Activated CD8-positive, alpha-beta memory T cell treated with anti-CD3 and anti-CD28 coated beads, Interleukin-2, amount 50 U/mL, for 48 hours (primary cell): ENCODE data around the gene NAALAD2.
"Not testable (repeated sequence)": the region's sequence is repeated elsewhere in the genome, so short reads cannot be mapped to it uniquely, and the experiment has no call there.

Source experiments
- DNase-seq: peaks from one replicate; pipeline ENCODE4 v3.0.0-alpha.2; 2020

The NAALAD2 gene

DNA sequence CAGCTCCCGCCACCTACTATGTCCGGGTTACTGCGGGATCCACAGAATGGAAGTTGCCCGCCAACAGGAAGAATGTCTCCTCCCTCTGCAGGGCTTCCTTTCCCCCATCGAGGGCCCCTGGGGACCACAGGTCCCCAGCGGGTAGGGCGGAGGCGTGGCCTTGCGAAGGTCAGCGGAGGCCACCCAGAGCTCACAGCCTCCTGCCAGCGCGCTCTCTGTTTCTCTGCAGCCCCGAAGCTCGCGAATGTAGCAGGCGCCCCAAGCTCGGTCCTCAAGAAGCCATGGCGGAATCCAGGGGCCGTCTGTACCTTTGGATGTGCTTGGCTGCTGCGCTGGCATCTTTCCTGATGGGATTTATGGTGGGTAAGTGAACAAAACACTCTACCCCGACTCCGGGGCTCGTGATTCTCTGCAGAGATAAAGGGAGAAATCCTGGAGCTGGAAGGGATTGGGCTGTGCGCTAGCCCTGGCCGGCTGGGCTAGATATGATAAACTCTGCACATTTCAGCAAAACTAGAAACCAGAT is at the start of gene NAALAD2:
TSS of gene NAALAD2 (plus strand) at position 186 of the 526 bp plus-strand sequence. CDS start at position 282, 96 bp downstream.
- DNase-seq: no peak

DNA sequence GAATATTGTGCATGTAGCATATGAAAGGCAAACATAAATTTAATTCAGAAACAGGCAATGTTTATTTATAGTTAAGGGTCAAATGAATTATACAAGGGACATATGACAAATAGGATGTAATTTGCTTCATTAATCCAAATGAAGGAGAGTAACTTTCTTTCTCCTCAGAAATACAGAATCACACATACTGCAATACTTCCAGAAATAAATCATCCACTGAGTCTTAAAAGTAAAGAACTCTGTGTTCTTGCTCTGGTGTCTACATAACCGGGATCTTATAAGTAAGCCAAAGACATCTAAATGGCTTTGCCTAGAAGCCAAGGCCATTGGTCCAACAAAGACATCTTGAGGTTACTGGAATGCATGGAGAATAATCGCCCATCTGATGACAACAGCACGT is 48.8 kb upstream of the NAALAD2 start, which contains the start of gene UBTFL1:
TSS of gene UBTFL1 (plus strand) at position 301 of the 400 bp plus-strand sequence. CDS start at position 301, 0 bp downstream.
- DNase-seq: not testable (repeated sequence)

DNA sequence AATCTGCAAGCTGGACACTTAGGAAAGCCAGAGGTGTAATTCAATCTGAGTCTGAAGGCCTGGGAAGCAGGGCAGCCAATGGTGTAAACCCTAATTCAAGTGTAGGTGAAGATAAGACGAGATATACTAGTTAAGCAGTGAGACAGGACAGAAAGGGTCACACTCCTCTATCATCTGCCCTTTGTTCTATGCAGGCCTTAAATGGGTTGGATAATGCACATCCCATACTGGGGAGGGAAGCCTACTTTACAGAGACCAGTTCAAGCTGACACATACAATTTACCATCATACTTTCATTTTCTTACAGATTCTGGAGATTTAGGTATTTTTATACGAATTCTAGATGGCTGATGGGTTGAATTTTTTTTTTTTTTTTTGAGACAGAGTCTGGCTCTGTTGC is 45.7 kb upstream of the NAALAD2 start:
- DNase-seq: not testable (repeated sequence)

DNA sequence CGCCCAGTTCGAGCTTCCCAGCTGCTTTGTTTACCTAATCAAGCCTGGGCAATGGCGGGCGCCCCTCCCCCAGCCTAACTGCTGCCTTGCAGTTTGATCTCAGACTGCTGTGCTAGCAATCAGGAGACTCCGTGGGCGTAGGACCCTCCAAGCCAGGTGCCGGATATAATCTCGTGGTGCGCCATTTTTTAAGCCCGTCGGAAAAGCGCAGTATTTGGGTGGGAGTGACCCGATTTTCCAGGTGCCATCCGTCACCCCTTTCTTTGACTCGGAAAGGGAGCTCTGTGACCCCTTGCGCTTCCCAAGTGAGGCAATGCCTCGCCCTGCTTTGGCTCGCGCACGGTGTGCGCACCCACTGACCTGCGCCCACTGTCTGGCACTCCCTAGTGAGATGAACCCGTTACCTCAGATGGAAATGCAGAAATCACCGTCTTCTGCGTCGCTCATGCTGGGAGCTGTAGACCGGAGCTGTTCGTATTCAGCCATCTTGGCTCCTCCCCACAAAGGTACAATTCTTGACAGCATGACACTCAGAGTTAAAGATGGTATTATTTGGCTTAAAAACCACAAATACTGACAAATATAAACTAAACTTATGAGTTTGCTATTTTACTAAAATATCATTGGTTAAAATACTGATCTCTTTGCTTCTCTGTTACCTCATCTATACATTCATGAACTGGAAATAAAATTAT is 39.1 kb upstream of the NAALAD2 start:
- DNase-seq: not testable (repeated sequence)

DNA sequence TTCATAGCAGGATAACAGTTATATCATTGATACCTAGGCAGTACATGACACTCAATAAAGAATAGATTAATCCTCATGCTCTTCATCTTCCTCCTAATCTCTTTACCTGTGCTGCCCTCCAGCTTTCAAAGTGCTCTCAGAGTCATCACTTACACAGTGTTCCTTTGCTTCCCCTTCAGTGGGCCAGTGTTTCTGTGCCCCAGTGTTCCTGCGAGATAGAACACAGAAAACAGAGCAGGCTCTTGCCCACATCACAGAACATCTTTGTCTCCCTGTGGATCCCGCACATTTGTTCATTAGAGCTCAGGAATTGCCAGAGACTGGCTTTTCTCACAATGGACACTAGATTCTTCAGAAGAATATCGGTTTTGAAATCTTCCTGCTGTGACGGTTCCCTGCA is 36.2 kb upstream of the NAALAD2 start:
- not testable (repeated sequence) for DNase-seq

DNA sequence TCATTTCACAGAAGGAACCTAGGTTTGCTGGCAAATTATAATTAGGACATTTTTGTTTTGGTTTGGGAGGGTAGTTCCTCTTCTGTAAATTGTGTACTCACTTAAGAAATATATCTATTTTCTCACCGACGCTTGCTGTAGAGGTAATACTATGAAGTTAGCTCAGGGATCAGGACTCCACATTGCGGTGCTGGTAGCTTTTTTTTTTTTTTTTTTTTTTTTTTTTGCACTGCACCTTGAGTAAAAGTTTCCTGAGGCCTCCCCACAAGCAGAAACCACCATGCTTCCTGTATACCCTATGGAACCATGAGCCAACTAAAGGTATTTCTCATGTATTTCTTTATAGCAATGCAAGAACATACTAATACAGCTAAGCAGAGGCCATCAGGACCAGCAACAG is 34.0 kb upstream of the NAALAD2 start:
- no peak for DNase-seq

DNA sequence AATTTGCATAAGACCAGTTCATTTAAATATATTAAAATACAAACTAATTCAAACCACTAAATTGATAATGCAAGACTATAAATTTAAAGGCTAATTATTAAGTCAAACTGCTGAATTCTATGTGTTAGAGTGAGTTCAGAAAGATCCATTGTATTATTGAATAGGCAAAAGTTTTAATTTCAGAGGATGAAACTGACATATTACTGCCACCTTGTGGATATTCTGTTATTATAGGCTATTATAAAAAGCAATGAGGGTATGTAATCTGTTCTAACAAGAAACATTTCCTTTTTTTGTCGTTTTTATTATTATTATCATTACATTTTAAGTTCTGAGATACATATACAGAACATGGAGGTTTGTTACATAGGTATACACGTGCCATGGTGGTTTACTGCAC is 20.9 kb upstream of the NAALAD2 start:
- DNase-seq: no peak

DNA sequence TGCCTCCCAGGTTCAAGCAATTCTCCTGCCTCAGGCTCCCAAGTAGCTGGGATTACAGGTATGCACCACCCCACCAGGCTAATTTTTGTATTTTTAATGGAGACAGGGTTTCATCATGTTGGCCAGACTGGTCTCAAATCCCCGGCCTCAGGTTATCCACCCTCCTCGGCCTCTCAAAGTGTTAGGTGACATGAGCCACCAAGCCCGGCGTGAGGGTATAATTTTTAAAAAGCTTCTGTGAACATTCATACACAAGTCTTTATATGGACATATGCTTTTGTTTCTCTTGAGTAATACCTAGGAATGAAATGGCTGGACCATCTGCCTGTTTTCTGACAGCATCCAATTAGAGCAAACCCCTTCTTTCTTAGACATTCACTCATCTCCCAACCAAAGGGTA is 14.3 kb upstream of the NAALAD2 start:
- no peak for DNase-seq

DNA sequence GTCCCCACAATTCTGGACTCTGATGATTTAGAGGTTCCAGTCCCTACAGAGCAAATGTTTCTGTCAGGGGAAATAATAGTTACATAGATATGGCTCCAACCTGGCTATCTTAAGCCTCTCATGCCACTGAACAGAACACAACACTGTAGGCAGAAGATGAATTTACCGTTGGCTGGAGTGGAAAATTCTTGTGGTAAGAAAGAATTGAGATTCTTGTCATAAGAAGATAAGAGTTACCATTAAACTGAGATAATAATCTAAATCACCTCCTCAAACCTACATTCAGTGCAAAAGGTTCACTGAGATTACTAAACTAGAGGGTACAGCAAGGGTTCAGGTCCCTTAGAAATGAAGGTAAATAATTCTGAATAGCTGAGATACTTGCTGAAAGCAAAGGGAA is 10.1 kb upstream of the NAALAD2 start:
- DNase-seq: no peak

DNA sequence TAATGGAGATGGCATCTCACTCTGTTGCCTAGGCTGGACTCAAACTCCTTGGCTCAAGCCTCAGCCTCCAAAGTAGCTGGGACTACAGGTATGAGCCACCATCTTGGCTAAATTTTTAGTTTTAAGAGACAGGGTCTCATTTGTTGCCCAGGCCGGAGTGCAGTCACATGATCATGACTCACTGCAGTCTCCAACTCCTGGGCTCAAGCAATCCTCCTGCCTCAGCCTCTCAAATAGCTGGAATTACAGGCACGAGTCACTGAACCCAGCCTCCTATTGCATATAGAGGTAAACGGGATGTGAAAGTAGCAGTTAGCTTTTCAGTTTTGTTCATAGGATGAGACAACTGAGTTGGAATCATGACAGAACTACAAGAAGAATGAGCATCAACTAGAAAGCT is 9.5 kb upstream of the NAALAD2 start:
- DNase-seq: no peak

DNA sequence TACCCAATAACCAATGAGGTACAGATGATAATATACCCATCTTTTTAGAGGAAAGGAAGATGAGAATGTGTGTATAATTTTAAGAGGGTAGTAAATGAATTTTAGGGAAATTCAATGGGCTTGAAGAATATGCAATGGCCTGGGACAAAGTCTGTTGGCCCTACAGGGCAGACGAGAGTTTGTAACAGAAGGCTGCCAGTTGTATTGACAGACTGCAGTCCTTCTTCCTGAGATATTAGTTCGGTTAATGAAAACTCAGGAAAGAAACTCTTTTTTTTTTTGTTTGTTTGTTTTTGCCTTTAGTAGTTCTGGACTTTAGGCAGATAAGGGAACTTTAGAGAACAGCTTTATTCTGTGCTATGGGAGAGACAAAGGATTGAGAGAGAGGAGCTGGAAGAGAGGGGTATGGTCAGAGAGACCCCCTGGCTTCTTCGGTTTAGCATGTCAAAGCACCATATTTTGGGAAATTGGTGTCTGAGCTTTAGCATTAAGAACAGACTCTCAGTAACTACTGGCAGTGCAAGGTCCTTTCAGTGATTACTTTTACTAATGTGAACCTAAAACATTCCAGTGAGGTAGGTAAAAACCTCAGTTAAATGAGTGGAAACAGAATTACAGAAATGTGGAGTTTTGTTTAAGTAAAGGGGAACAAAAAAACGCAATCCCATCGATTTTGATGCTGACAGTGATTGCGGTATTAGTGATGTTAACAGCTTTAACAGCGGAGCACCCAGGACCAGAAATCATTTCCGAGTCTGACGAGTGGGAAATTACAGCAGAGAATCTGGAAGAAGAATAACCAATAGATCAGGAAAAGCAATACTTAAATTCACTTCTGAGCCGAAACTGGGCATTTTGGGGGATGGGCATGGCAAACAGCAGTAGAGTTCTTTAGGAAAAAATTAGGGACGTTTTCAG is 644 bp upstream of the NAALAD2 start:
- DNase-seq: no peak

DNA sequence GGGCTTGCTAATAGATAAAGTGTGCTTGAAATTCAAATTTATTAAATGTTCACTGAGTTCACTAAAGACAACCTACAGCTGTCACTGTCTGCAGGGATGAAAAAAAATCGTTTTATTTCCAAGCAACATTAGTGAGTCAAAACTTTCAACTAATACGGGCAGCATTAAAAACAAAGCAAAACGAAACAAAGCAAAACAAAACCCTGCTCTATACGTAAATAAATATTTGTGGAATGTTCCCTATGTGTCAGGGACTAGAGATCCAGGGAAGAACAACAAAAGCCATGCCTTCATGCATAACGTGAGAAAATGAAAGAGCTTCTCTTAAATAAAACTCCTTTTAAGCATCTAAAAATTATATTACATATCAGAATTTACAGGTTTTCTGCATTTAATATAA is 553 bp downstream of the NAALAD2 start:
- no peak for DNase-seq

DNA sequence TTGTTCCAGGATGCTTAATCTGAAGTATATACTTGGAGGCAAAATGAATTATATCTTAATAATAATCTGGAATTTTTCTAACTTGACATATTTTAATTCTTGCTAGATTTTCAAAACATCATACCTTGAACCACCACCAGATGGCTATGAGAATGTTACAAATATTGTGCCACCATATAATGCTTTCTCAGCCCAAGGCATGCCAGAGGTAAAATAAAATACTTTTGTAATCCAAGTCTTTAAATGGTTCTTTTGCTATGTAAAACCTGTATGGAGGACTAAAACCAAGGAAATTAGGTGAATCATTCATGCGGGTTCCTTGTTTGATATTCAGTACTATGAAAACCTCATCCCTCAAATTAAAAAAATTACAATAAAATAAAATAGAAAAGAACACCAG is 14.4 kb downstream of the NAALAD2 start:
- no peak for DNase-seq

DNA sequence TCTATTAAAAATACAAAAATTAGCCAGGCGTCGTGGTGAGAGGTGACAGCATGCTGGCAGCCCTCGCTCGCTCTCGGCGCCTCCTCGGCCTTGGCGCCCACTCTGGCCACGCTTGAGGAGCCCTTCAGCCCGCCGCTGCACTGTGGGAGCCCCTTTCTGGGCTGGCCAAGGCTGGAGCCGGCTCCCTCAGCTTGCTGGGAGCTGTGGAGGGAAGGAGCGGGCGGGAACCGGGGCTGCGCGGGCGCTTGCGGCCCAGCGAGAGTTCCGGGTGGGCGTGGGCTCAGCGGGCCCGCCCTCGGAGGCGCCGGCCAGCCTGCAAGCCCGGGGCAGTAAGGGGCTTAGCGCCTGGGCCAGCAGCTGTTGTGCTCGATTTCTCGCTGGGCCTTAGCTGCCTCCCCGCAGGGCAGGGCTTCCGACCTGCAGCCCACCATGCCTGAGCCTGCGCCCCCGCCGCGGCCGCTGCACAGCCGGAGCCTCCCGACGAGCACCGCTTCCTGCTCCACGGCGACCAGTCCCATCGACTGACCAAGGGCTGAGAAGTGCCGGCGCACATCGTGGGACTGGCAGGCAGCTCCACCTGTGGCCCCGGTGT is 32.6 kb downstream of the NAALAD2 start:
- not testable (repeated sequence) for DNase-seq

DNA sequence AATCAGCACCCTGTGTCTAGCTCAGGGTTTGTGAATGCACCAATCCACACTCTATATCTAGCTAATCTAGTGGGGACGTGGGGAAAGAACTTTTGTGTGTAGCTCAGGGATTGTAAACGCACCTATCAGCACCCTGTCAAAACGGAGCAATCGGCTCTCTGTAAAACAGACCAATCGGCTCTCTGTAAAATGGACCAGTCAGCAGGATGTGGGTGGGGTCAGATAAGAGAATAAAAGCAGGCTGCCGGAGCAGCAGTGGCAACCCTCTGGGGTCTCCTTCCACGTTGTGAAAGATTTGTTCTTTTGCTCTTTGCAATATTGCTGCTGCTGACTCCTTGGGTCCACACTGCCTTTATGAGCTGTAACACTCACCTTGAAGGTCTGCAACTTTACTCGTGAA is 33.2 kb downstream of the NAALAD2 start:
- not testable (repeated sequence) for DNase-seq

DNA sequence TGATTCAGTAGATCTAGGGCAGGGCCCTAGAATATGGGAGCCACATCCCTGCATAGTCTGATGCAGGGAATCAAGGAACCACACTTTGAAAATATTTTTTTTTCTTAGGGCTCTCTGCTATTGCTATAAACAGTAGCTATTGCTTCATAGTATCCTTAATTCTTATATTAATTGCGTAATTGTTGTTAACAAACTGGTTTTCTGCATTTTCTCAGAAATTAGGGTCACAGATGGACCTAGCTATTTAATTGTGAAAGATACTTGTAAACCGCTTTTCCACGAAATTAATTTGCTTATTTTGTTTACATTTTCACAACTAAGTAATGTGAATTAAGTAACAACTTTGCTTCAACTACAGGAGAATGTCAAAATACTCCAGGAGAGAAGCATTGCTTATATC is 34.1 kb downstream of the NAALAD2 start:
- no peak for DNase-seq

DNA sequence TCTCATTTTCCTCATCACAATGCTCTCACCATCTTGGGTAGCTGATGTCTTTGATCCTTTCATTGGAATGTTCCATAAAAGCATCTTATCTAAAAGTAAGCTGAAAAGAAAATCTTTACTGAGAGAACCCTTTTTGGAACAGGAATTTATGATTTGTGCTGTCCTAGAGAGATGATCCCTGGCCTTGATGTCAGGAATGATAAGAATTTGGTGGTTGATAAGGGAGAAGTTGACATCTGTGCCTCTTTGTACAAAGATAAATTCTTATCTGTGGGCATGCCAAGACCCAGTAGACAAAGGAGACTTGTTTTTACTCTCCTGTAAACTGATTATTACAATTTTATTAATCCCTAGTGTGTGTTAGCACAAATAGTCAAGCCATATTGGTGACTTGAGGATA is 36.9 kb downstream of the NAALAD2 start:
- DNase-seq: no peak

DNA sequence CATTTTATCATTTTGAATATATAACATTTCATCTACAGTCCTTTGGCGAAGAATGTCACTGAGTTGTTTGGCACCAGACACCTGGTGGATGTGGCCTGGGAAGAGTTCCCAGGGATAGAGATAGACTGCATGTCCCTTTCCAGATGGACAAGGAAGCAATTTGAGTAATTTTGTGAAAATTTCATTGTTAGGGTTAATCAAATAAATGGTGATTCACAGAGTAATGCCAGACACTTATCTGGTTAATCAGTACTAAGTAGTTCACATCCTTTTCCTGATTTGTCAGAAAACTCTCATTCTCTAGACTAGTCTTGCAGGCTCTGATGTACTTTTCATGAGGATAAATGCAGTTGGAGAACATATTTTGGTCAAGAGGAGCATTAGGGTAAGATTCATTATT is 41.6 kb downstream of the NAALAD2 start:
- DNase-seq: no peak

DNA sequence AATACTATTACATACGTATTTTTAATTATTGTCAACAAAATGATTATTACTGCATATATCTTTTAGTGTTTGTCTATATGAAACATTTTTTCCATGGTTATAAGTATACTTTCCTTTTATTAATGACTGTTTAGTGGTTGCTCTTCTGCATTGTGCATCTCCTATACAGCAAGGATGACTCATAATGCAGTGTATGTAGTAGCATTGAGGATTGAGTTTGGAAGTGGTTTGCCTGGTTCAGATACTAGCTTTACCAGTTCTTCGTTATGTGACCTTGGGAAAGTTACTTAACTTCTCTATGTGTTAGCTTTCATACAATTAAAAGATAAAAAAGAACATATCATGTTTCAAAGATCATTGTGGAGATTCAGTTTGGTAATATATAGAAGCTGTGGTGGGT is 44.3 kb downstream of the NAALAD2 start:
- DNase-seq: no peak

DNA sequence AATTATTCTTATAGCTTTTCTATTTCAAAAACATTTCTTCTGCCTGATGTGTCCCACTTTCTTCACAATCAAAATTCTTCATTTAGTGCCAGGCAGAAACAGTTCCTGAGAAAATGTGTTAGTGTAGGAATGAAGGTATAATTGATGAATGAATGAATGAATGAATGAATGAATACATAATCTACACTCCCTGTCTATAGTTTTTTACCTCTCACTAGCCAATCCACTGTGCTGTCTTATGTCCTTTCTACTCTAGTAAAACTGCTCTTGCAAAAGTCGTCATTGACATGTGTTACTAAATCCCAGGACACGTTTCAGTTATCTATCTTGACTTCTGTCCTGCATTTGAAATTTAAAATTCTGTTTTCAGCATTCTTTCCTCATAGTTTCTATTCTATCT is 45.5 kb downstream of the NAALAD2 start:
- DNase-seq: no peak

DNA sequence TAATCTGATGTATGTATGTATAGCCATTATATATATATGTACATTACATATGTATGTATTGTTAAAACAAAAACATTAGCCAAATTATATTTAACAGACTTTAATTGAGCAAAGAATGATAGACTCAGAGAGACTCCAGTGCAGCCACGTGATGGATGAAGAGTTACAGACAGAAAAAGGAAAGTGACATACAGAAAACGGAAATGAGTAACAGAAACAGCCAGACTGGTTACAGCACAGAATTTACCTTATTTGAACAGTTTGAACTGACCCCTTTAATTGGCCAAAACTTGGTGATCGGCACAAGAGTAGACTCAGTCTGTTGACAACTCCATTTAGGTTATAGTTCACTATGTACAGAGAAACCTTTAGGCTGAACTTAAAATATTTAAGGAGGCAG is 53.4 kb downstream of the NAALAD2 start:
- no peak for DNase-seq

DNA sequence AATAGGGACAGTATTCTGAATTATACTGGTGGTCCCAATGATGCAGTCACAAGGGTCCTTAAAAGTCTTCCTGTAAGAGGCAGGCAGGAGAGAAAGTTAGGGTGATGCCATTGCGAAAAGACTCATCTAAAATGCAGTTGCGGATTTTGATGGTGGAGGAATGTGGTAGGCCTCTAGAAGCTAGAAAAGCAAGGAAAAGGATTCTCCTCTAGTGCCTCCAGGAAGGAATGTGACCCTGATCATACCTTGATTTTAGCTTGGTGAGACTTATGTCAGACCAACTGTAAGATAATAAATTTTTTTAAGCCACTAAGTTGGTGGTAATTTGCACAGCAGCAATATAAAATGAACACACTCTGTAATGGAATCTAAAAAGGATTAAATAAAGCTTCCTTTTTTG is 54.5 kb downstream of the NAALAD2 start:
- no peak for DNase-seq

DNA sequence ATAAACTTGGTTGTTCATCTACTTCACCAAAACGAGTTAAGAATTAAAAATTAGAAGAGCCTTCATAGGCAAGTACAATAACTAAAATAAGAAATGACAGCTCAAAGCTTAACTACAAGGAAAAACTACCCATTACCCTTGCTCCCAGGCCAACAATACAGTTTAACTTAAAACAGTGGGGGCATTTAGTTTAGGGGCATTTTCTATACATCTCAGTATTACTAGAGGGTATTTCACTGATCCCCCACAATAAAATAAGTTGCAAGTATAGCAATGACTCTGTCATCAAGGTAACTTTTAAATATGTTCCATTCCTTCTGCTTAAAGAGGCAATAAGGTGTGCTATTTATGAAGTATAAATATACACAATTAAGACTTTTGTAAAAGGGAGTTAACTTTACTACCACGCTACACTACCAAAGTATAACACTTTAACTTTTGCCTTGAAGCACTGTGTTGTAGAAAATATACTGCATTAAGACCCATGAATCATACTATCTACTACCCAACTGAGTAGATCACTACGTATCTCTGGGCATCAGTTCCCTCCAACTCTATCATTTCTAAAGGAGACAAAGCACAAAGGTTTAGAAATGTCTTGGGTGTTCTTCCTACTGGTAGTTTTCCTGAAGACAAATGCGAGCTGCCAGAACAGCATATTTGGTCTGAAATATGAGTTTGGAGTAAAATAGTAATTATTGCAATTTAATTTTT is 58.6 kb downstream of the NAALAD2 start:
- DNase-seq: no peak
